ES-I3 (cell line): Measurements from ENCODE around the gene CFAP107.
"Not testable (repeated sequence)": the region's sequence is repeated elsewhere in the genome, so short reads cannot be mapped to it uniquely, and the experiment has no call there.

Source experiments
- H3K36me3 ChIP-seq: 2 replicates; pipeline ENCODE4 v1.6.1; 2013; ENCODE audit warnings: mild to moderate bottlenecking, low read length, control low read depth, moderate library complexity; ENCODE audit not compliant: insufficient read depth
- H3K4me1 ChIP-seq: 2 replicates; pipeline ENCODE4 v1.6.1; 2013; ENCODE audit warnings: mild to moderate bottlenecking, control low read depth, low read length; ENCODE audit not compliant: insufficient read depth
- H3K9ac ChIP-seq: 2 replicates; pipeline ENCODE4 v1.6.1; 2013; ENCODE audit warnings: low read depth, mild to moderate bottlenecking, low read length, moderate library complexity
- H3K9me3 ChIP-seq: 2 replicates; pipeline ENCODE4 v1.6.1; 2013; ENCODE audit warnings: mild to moderate bottlenecking, low read length, moderate library complexity; ENCODE audit not compliant: control insufficient read depth, insufficient read depth

The CFAP107 gene

DNA sequence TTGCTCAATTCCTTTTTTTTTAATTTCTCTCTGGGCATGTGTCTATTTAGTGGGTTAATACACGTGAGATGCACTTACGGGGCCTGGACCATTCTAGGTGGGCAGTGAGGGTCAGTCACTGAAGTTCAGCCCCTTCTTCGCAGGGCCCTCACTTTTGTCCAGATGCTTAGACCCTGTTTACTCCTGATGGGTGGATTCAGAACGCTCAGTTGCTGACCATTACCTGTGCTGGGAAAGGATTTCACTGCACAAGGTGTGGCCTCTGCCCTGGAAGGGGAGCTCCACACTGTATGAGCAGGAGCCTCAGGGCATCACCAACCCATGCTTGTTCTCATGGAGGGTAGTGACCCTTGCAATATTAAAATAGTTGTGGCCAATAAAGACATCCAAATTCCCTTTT lies 32.1 kb downstream of the CFAP107 start:
- no peaks in the 10 kb centered on the region for H3K4me1 ChIP-seq
- H3K36me3 ChIP-seq, result no peaks in the 10 kb centered on the region
- H3K9ac ChIP-seq, result no peak overlapping the region
- H3K9me3 ChIP-seq, result no peaks in the 10 kb centered on the region

DNA sequence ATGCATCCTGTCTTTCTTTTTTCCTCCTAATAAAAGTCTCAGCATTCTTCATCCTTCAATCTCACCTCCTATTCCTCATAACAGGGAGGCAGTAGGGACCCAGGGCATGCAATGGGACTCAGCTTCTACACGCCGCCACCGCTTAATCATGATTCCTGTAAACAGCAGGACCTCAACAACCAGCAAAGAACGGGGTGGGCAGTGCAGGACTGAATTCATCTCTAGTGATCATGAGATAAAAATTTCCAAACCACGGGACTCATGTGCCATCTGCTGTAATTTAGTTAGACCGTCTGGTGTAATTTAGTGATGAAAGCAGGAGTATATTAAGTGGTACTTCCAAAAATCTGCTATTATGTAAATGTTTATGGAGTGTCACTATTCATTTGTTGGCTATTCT lies 32.9 kb downstream of the CFAP107 start:
- H3K36me3 ChIP-seq, result no peaks in the 10 kb centered on the region

DNA sequence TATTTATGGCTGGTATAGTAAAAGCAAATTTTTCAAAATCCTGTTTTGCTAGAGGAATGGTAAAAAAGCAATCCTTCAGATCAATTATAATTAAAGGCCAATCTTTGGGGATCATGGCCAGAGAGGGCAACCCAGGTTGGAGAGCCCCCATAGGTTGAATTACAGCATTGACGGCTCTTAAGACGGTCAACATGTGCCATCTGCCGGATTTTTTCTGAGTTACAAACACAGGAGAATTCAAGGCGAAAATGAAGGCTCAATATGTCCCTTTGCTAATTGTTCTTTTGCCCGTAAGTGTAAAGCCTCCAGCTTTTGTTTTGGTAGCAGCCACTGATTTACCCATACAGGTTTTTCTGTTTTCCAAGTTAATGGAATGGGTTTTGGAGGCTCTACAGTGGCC lies 35.5 kb downstream of the CFAP107 start:
- H3K9ac ChIP-seq, H3K36me3 ChIP-seq, H3K4me1 ChIP-seq, H3K9me3 ChIP-seq: not testable (repeated sequence)

More for the DNA sequence above, 32.9 kb downstream of the CFAP107 start:
- no peak overlapping the region for H3K9ac ChIP-seq
- no peaks in the 10 kb centered on the region for H3K9me3 ChIP-seq
- H3K4me1 ChIP-seq, result no peaks in the 10 kb centered on the region

DNA sequence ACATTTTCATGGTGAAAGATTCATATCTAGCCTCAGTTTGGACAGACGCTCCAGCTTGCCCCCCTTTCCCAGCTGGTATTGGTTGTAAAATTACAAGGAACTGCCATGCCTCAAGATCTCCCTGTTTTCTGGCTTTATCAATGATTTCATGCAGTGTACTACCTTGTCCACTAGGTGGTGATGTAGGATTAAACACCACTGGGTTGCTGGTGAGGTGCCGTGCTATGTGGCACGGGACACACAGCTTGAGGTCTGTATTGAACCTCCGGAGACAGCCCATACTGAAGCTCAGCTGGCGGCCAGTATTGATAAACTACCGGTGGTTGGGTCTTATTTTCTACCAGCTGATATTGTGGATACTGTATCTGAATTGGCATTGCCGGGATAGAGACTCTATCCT lies 37.8 kb downstream of the CFAP107 start:
- not testable (repeated sequence) for H3K36me3 ChIP-seq, H3K9ac ChIP-seq, H3K4me1 ChIP-seq, H3K9me3 ChIP-seq

DNA sequence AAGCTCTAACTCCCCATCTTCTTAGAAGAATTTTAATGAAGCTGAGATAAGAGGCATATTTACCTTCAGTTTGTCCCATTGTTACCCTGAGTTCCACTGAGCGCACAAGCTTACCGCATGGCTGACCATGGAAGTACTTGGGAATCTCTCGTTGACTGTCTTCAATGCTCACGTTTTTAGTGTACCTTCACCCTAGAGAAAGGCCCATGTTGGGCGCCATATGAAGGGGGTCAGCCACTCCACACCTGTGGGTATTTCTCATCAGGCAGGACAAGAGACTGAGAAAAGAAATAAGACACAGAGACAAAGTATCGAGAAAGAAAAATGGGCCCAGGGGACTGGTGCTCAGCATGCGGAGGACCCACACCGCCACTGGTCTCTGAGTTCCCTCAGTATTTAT lies 38.7 kb downstream of the CFAP107 start:
- not testable (repeated sequence) for H3K9ac ChIP-seq, H3K4me1 ChIP-seq, H3K36me3 ChIP-seq, H3K9me3 ChIP-seq

DNA sequence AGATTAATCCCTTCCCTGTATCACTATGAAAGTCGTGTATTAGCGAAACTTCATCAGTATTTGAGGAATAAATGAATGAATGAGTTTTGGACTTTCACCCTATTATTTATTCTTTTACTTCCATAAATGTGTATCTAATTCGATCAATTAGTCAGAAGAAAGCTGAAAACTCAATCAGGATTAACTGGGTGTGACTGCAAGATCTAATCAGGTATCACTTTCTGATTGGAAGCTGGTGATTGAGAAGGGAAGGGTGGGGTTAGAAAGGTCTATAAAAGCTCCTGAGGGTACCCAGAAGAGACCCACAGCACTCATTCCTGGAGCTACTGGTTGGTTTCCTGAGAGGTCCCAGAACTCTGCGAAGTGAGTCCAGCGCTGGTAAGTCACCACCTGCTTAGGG lies 45.1 kb downstream of the CFAP107 start, which contains the start of gene PRAMEF1:
PRAMEF1 (plus strand) TSS at position 301 of the 400 bp plus-strand sequence. CDS start 1,831 bp downstream, outside the sequence.
- not testable (repeated sequence) for H3K9ac ChIP-seq, H3K9me3 ChIP-seq, H3K4me1 ChIP-seq, H3K36me3 ChIP-seq

DNA sequence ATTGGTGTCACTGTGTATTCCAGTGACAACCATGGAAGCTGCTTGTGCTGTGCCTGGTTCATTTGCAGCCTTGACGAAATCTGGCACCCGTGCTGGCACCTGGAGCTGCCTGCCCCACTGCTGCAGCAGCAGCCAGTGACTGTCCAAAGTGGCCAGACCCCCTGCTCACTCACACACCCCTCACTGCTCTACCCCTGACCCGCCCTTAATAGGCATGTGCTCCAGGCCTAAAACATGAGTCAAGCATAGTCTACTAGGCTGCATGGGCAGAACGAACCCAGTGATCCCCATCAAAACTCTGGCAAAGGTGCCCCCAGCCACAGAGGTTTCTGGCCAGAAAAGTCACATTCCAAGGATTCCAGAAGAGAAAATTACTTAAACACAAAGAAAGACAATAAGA lies 52.9 kb downstream of the CFAP107 start:
- Histone ChIP-seq H3K4me1 (no peaks in the 10 kb centered on the region), H3K36me3 (no peaks in the 10 kb centered on the region), H3K9ac (no peak overlapping the region), H3K9me3 (no peaks in the 10 kb centered on the region)

DNA sequence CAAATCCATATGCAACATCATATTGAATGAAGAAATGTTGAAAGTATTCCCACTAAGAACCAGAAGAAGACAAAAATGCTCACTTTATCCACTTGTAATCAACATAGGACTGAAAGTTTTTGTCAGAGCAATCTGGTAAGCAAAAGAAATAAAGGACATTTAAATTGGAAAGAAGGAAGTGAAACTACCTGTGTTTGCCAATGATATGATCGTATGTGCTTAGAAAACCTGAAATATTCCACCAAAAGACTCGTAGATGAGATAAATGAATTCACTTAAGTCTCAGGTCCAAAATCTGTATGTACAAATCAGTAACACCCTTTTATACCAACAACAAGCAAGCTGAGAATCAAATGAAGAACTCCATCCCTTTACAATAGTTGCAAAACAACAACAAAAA lies 53.7 kb downstream of the CFAP107 start:
- H3K9ac ChIP-seq, result no peak overlapping the region
- H3K4me1 ChIP-seq, result no peaks in the 10 kb centered on the region
- no peaks in the 10 kb centered on the region for H3K36me3 ChIP-seq
- H3K9me3 ChIP-seq, result no peaks in the 10 kb centered on the region

DNA sequence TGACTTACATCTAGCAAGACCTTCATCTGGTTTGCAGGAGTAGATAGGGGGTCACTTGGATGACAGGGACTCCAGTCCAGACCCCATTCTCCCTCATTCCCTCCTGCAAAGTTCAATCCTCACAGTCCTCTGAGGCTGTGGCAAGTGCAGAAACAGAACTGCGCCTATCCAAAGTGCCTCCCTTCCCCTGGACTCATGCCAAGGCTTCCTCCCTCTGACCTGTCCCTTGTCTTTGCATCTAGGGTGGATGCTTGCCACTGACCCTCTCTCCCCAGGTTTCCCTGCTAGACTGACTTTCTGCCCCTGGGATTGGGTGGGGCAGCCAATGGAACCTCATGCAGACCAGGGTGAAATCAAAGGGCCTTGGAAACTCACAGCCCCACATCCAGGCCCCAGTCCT lies 63.9 kb downstream of the CFAP107 start:
- H3K9ac ChIP-seq, result no peak overlapping the region
- H3K9me3 ChIP-seq, result no peaks in the 10 kb centered on the region
- H3K36me3 ChIP-seq, result no peaks in the 10 kb centered on the region
- no peaks in the 10 kb centered on the region for H3K4me1 ChIP-seq

DNA sequence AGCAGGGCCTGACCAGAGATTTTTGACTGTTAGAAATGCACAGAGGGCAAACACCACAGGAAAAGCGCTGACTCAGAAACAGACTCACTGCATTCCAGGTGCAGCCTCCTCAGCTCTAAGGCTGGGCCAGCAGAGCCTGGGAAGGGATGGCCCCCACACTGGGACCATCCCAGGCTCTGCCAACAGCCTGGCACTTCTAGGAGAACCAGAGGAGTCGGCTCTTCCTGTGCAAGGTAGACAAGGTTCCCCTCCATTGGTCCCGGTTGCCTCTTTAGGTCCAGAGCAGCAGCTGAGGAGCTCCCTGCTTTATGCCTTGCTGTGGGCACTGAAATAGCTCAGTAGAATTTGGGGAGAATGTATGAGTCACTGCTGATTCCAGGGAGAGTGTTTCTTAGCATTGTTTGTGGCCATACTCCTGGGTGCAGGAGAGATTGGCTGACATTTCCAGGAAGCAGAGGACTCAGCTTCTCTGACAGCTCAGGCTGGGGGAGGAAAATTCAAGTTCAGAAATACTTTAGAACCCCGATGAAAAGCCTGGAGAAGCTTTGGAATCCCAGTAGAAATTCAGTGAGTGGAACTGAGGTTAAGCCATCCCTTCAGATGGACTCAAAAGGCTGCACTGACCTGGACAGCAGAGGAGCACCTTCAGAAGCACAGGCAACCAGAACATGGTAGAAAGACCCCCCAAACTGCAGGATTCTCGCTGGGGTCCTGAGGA lies 64.8 kb downstream of the CFAP107 start:
- no peaks in the 10 kb centered on the region for H3K9me3 ChIP-seq
- H3K9ac ChIP-seq, result no peak overlapping the region
- no peaks in the 10 kb centered on the region for H3K36me3 ChIP-seq
- H3K4me1 ChIP-seq, result no peaks in the 10 kb centered on the region

DNA sequence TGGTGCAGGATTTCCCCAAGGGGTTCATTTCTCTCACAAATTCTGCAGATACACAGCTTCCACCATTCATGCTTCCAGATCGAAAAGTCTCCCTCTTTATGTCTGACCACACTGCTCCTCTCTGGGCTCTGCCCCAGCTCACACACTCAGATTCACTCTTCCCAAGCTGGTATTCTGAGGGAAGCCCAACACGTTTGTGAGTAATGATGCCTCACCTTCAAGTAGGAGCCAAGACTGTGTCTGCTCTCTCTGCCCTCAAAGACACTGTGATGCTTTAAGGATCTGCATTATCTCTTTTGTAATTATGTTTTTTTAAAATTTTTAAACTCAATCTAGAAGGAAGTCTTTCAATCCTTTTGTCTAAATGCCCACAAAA lies 65.4 kb downstream of the CFAP107 start:
- H3K9ac ChIP-seq, result no peak overlapping the region
- no peaks in the 10 kb centered on the region for H3K4me1 ChIP-seq
- no peaks in the 10 kb centered on the region for H3K9me3 ChIP-seq
- H3K36me3 ChIP-seq, result no peaks in the 10 kb centered on the region
